ENCODE measurements around the gene ULK1. TPM values are rescaled to one million over a fixed set of nuclear protein-coding genes. Genes with fewer than 3 reads are reported as not detected.

The ULK1 gene
- total and polyA plus RNA-seq, 4 experiments from 2014 or later: 0.08 to 55.7 (median 23.8) TPM

- intact Hi-C loops (cut with micrococcal nuclease): no loop called here
- peaks cover 2 to 5% of the 10 kb centered on the region in 2 donors for H3K27me3 Mint-ChIP-seq
- Histone ChIP-seq H3K36me3 (ENCODE audit: insufficient read depth, low read length) (no peaks in the 10 kb centered on the region), H3K4me1 (ENCODE audit: insufficient read depth, low read length) (no peaks in the 10 kb centered on the region), H3K4me3 (ENCODE audit: low read length in 2 of 2) (no peak overlapping the region), H3K9me3 (ENCODE audit: control insufficient read depth in 1 of 2, low read length in 2 of 2) (no peaks in the 10 kb centered on the region), H3K27me3 (ENCODE audit: insufficient read depth, low read length) (no peaks in the 10 kb centered on the region), H3K27ac (ENCODE audit: low read depth, low read length) (no peak overlapping the region)
- no peaks in the 10 kb centered on the region for H3K36me3 Mint-ChIP-seq
- no peak overlapping the region for H3K27ac Mint-ChIP-seq
- ChIA-PET POLR2A (ENCODE audit: partially characterized antibody) (no interaction called here), CTCF (ENCODE audit: partially characterized antibody) (interaction anchor here (0.6 to 0.7 kb wide), 2 partner anchors 98 to 112 kb away, joined by 3 to 4 read pairs; partner anchors contain the start of gene EP400)
- peaks cover 0 to 5% (median 2%) of the 10 kb centered on the region in 4 donors for H3K4me1 Mint-ChIP-seq
- no peak for DNase-seq
- no peaks in the 10 kb centered on the region for H3K9me3 Mint-ChIP-seq
- H3K4me3 Mint-ChIP-seq: no peak overlapping the region
Observed at GRCh38 chr12:131851741-131852550, 42.5 kb upstream of the ULK1 start.

- no peak overlapping the region for H3K4me3 Mint-ChIP-seq
- H3K4me1 Mint-ChIP-seq: peaks cover 0 to 5% (median 2%) of the 10 kb centered on the region in 4 donors
- H3K36me3 Mint-ChIP-seq: no peaks in the 10 kb centered on the region
- Histone ChIP-seq H3K36me3 (ENCODE audit: insufficient read depth, low read length) (no peaks in the 10 kb centered on the region), H3K4me3 (ENCODE audit: low read length in 2 of 2) (no peak overlapping the region), H3K9me3 (ENCODE audit: control insufficient read depth in 1 of 2, low read length in 2 of 2) (no peaks in the 10 kb centered on the region), H3K4me1 (ENCODE audit: insufficient read depth, low read length) (no peaks in the 10 kb centered on the region), H3K27ac (ENCODE audit: low read depth, low read length) (no peak overlapping the region), H3K27me3 (ENCODE audit: insufficient read depth, low read length) (no peaks in the 10 kb centered on the region)
- intact Hi-C loops (cut with micrococcal nuclease): no loop called here
- CTCF ChIA-PET (ENCODE audit: partially characterized antibody): no interaction called here
- H3K9me3 Mint-ChIP-seq: no peaks in the 10 kb centered on the region
- POLR2A ChIA-PET (ENCODE audit: partially characterized antibody): no interaction called here
- H3K27me3 Mint-ChIP-seq: peaks cover 2 to 5% of the 10 kb centered on the region in 2 donors
- H3K27ac Mint-ChIP-seq: no peak overlapping the region
- no peak for DNase-seq
Observed at GRCh38 chr12:131852551-131853299, 41.7 kb upstream of the ULK1 start.

GRCh38 chr12:131853832-131854797, 40.3 kb upstream of the ULK1 start:
- H3K27me3 ChIP-seq (ENCODE audit: insufficient read depth, low read length): no peaks in the 10 kb centered on the region
- H3K9me3 ChIP-seq (ENCODE audit: control insufficient read depth in 1 of 2, low read length in 2 of 2): no peaks in the 10 kb centered on the region
- Mint-ChIP-seq H3K27ac (no peak overlapping the region), H3K4me3 (no peak overlapping the region), H3K4me1 (peaks cover 0 to 5% (median 2%) of the 10 kb centered on the region in 4 donors), H3K36me3 (no peaks in the 10 kb centered on the region), H3K9me3 (no peaks in the 10 kb centered on the region), H3K27me3 (peaks cover 3 to 5% of the 10 kb centered on the region in 2 donors)
- ChIA-PET POLR2A (ENCODE audit: partially characterized antibody) (no interaction called here), CTCF (ENCODE audit: partially characterized antibody) (no interaction called here)
- no peaks in the 10 kb centered on the region for H3K36me3 ChIP-seq (ENCODE audit: insufficient read depth, low read length)
- H3K4me3 ChIP-seq (ENCODE audit: low read length in 2 of 2): no peak overlapping the region
- no peak overlapping the region for H3K27ac ChIP-seq (ENCODE audit: low read depth, low read length)
- no peaks in the 10 kb centered on the region for H3K4me1 ChIP-seq (ENCODE audit: insufficient read depth, low read length)
- intact Hi-C loops (cut with micrococcal nuclease): no loop called here
- DNase-seq: no peak

GRCh38 chr12:131854861-131855476, 39.5 kb upstream of the ULK1 start:
- DNase-seq: no peak
- Mint-ChIP-seq H3K27ac (no peak overlapping the region), H3K9me3 (no peaks in the 10 kb centered on the region), H3K27me3 (peaks cover 3 to 5% of the 10 kb centered on the region in 2 donors), H3K4me3 (no peak overlapping the region), H3K36me3 (no peaks in the 10 kb centered on the region), H3K4me1 (peaks cover 0 to 5% (median 2%) of the 10 kb centered on the region in 4 donors)
- intact Hi-C loops (cut with micrococcal nuclease): no loop called here
- Histone ChIP-seq H3K27ac (ENCODE audit: low read depth, low read length) (no peak overlapping the region), H3K9me3 (ENCODE audit: control insufficient read depth in 1 of 2, low read length in 2 of 2) (no peaks in the 10 kb centered on the region), H3K4me1 (ENCODE audit: insufficient read depth, low read length) (no peaks in the 10 kb centered on the region), H3K27me3 (ENCODE audit: insufficient read depth, low read length) (no peaks in the 10 kb centered on the region), H3K4me3 (ENCODE audit: low read length in 2 of 2) (no peak overlapping the region), H3K36me3 (ENCODE audit: insufficient read depth, low read length) (no peaks in the 10 kb centered on the region)
- POLR2A ChIA-PET (ENCODE audit: partially characterized antibody): no interaction called here
- CTCF ChIA-PET (ENCODE audit: partially characterized antibody): no interaction called here

GRCh38 chr12:131855521-131856142, 38.8 kb upstream of the ULK1 start:
- Mint-ChIP-seq H3K4me3 (no peak overlapping the region), H3K4me1 (peaks cover 0 to 9% (median 5%) of the 10 kb centered on the region in 4 donors), H3K9me3 (no peaks in the 10 kb centered on the region), H3K36me3 (no peaks in the 10 kb centered on the region), H3K27ac (no peak overlapping the region), H3K27me3 (peaks cover 3 to 5% of the 10 kb centered on the region in 2 donors)
- no peak overlapping the region for H3K27ac ChIP-seq (ENCODE audit: low read depth, low read length)
- ChIA-PET CTCF (ENCODE audit: partially characterized antibody) (no interaction called here), POLR2A (ENCODE audit: partially characterized antibody) (no interaction called here)
- H3K27me3 ChIP-seq (ENCODE audit: insufficient read depth, low read length): no peaks in the 10 kb centered on the region
- H3K36me3 ChIP-seq (ENCODE audit: insufficient read depth, low read length): no peaks in the 10 kb centered on the region
- intact Hi-C loops (cut with micrococcal nuclease): no loop called here
- DNase-seq: no peak
- peaks cover 4% of the 10 kb centered on the region for H3K4me1 ChIP-seq (ENCODE audit: insufficient read depth, low read length)
- no peaks in the 10 kb centered on the region for H3K9me3 ChIP-seq (ENCODE audit: control insufficient read depth in 1 of 2, low read length in 2 of 2)
- no peak overlapping the region for H3K4me3 ChIP-seq (ENCODE audit: low read length in 2 of 2)

- Mint-ChIP-seq H3K27ac (peak overlapping the region in 4 of 7 donors; percentile 14 to 65 (median 22)), H3K4me1 (peaks cover 4 to 15% (median 12%) of the 10 kb centered on the region in 4 donors), H3K36me3 (no peaks in the 10 kb centered on the region), H3K9me3 (no peaks in the 10 kb centered on the region), H3K27me3 (peaks cover 3 to 7% of the 10 kb centered on the region in 2 donors), H3K4me3 (no peak overlapping the region)
- H3K4me3 ChIP-seq (ENCODE audit: low read length in 2 of 2): no peak overlapping the region
- no peaks in the 10 kb centered on the region for H3K36me3 ChIP-seq (ENCODE audit: insufficient read depth, low read length)
- no peaks in the 10 kb centered on the region for H3K27me3 ChIP-seq (ENCODE audit: insufficient read depth, low read length)
- intact Hi-C loops (cut with micrococcal nuclease): no loop called here
- ChIA-PET POLR2A (ENCODE audit: partially characterized antibody) (no interaction called here), CTCF (ENCODE audit: partially characterized antibody) (no interaction called here)
- H3K4me1 ChIP-seq (ENCODE audit: insufficient read depth, low read length): peaks cover 13% of the 10 kb centered on the region
- H3K9me3 ChIP-seq (ENCODE audit: control insufficient read depth in 1 of 2, low read length in 2 of 2): no peaks in the 10 kb centered on the region
- no peak overlapping the region for H3K27ac ChIP-seq (ENCODE audit: low read depth, low read length)
- DNase-seq: no peak
Observed at GRCh38 chr12:131856366-131857097, 37.9 kb upstream of the ULK1 start.
